Gastroesophageal sphincter (tissue), 4 donors: Measurements from ENCODE around the gene OR9G4. TPM values are rescaled to one million over a fixed set of nuclear protein-coding genes. Genes with fewer than 3 reads are reported as not detected.

Source experiments
- ATAC-seq: fragments of 150-250 bp; one replicate; pipeline ENCODE4 v1.9.1; 2016; ENCODE audit warnings: mild to moderate bottlenecking, moderate library complexity
- H3K27ac ChIP-seq, 4 donors: fragments of 200-600 bp; sonication (generic) in 3 of 4; 1 replicate in 3 of 4; 2 replicates in 1 of 4; pipeline ENCODE4 v1.5.1; 2016 to 2019
- H3K27me3 ChIP-seq: fragments of 200-600 bp; sonication (generic); one replicate; pipeline ENCODE4 v1.5.1; 2019
- H3K36me3 ChIP-seq, 2 donors: fragments of 200-600 bp; sonication (generic); one replicate each; pipeline ENCODE4 v1.5.1; 2019; ENCODE audit warnings: control low read depth in 1 of 2
- H3K4me1 ChIP-seq, 3 donors: fragments of 200-600 bp; sonication (generic); 1 replicate in 2 of 3; 2 replicates in 1 of 3; pipeline ENCODE4 v1.5.1; 2016 to 2019; ENCODE audit warnings: control low read depth in 2 of 3
- H3K4me3 ChIP-seq, 2 donors: fragments of 200-600 bp; sonication (generic); one replicate each; pipeline ENCODE4 v1.5.1; 2019; ENCODE audit warnings: mild to moderate bottlenecking in 1 of 2, moderate library complexity in 1 of 2
- H3K9me3 ChIP-seq, 3 donors: fragments of 200-600 bp; sonication (generic); one replicate each; pipeline ENCODE4 v1.5.1; 2017 to 2019; ENCODE audit warnings: control low read depth in 2 of 3
- CTCF ChIP-seq, 4 experiments: fragments of 200-600 bp in 2 of 4; fragments of 450-650 bp in 2 of 4; sonication (generic) in 1 of 4; IDR thresholded peaks; one replicate each; pipeline ENCODE4 v1.5.1; 2017 to 2019; ENCODE audit warnings: antibody characterized with exemption in 4 of 4, mild to moderate bottlenecking in 2 of 4, moderate library complexity in 2 of 4
- EP300 ChIP-seq: sonication (generic); formaldehyde crosslinking; IDR thresholded peaks from one replicate; pipeline ENCODE4 v1.6.1; 2017; ENCODE audit warnings: antibody characterized with exemption, mild to moderate bottlenecking
- POLR2A ChIP-seq, 2 donors: fragments of 450-650 bp; IDR thresholded peaks; one replicate each; pipeline ENCODE4 v1.6.1; 2017; ENCODE audit warnings: antibody characterized with exemption in 2 of 2, mild to moderate bottlenecking in 2 of 2, moderate library complexity in 1 of 2
- POLR2AphosphoS5 ChIP-seq: sonication (generic); formaldehyde crosslinking; IDR thresholded peaks from one replicate; pipeline ENCODE4 v1.6.1; 2017; ENCODE audit warnings: antibody characterized with exemption
- WGBS, 2 donors: methylation state at CpG; one replicate each; pipeline ENCODE4 v1.1.5; 2018; ENCODE audit warnings: low coverage in 1 of 2; 5-methylcytosine and 5-hydroxymethylcytosine counted together
- total RNA-seq, 4 donors: library from RNA; depleted of rRNA; stranded (reverse); fragments of >200 nt; gene quantifications; one replicate each; pipeline ENCODE4 v1.1.0, GENCODE V29; 2016

Gene OR9G4
- total RNA-seq, 4 donors from 2014 or later, result not detected

- no peaks in the 10 kb centered on the region for H3K4me1 ChIP-seq
- no peaks in the 10 kb centered on the region for H3K36me3 ChIP-seq
- no peak for TF ChIP-seq CTCF (IDR thresholded peaks at IDR 0.05)
- no peak for TF ChIP-seq POLR2A (IDR thresholded peaks at IDR 0.05)
- TF ChIP-seq EP300, result no peak
- TF ChIP-seq POLR2AphosphoS5, result no peak
- no peak overlapping the region for H3K27ac ChIP-seq
- no peak overlapping the region for H3K4me3 ChIP-seq
- H3K27me3 ChIP-seq, result no peaks in the 10 kb centered on the region
- ATAC-seq, result no peak
- 83 to 90% methylated on average over 4 to 5 of the region's 5 CpGs for WGBS, 2 donors
- H3K9me3 ChIP-seq, result peaks cover 0 to 4% (median 0%) of the 10 kb centered on the region in 3 donors
Observed at GRCh38 chr11:56751480-56751879, 3.0 kb upstream of the OR9G4 start.

- H3K36me3 ChIP-seq, result no peaks in the 10 kb centered on the region
- H3K27me3 ChIP-seq, result no peaks in the 10 kb centered on the region
- no peak for TF ChIP-seq POLR2AphosphoS5
- no peak for TF ChIP-seq EP300
- no peak for TF ChIP-seq POLR2A (IDR thresholded peaks at IDR 0.05)
- TF ChIP-seq CTCF (IDR thresholded peaks at IDR 0.05), result no peak
- no peak for ATAC-seq
- H3K4me1 ChIP-seq, result no peaks in the 10 kb centered on the region
- H3K4me3 ChIP-seq, result no peak overlapping the region
- WGBS, 2 donors, result 76 to 89% methylated on average over 3 to 4 of the region's 5 CpGs
- no peak overlapping the region for H3K27ac ChIP-seq
- H3K9me3 ChIP-seq, result peaks cover 0 to 4% (median 0%) of the 10 kb centered on the region in 3 donors
Observed at GRCh38 chr11:56750190-56750589, 1.7 kb upstream of the OR9G4 start.

GRCh38 chr11:56740886-56741285 lies 7.6 kb downstream of the OR9G4 start:
- no peak for ATAC-seq
- H3K9me3 ChIP-seq, result no peaks in the 10 kb centered on the region
- H3K27me3 ChIP-seq, result no peaks in the 10 kb centered on the region
- H3K27ac ChIP-seq, result no peak overlapping the region
- no peak for TF ChIP-seq POLR2A (IDR thresholded peaks at IDR 0.05)
- no peak for TF ChIP-seq EP300
- TF ChIP-seq CTCF (IDR thresholded peaks at IDR 0.05), result no peak
- no peak for TF ChIP-seq POLR2AphosphoS5
- no peaks in the 10 kb centered on the region for H3K36me3 ChIP-seq
- H3K4me3 ChIP-seq, result no peak overlapping the region
- 81 to 88% methylated on average over 3 to 4 of the region's 4 CpGs for WGBS, 2 donors
- no peaks in the 10 kb centered on the region for H3K4me1 ChIP-seq

GRCh38 chr11:56740107-56740506 lies 8.4 kb downstream of the OR9G4 start:
- no peak for TF ChIP-seq POLR2AphosphoS5
- TF ChIP-seq EP300, result no peak
- TF ChIP-seq POLR2A (IDR thresholded peaks at IDR 0.05), result no peak
- no peak for TF ChIP-seq CTCF (IDR thresholded peaks at IDR 0.05)
- ATAC-seq, result no peak
- Histone ChIP-seq H3K9me3 (no peaks in the 10 kb centered on the region), H3K36me3 (no peaks in the 10 kb centered on the region), H3K4me3 (no peak overlapping the region), H3K27me3 (no peaks in the 10 kb centered on the region), H3K27ac (no peak overlapping the region), H3K4me1 (no peaks in the 10 kb centered on the region)
- WGBS, 2 donors, result 75 to 100% methylated on average over 1 to 3 of the region's 3 CpGs

GRCh38 chr11:56720513-56720912 lies 28.0 kb downstream of the OR9G4 start:
- Histone ChIP-seq H3K27ac (no peak overlapping the region), H3K4me1 (no peaks in the 10 kb centered on the region), H3K27me3 (no peaks in the 10 kb centered on the region), H3K4me3 (no peak overlapping the region), H3K36me3 (no peaks in the 10 kb centered on the region), H3K9me3 (no peaks in the 10 kb centered on the region)
- no peak for TF ChIP-seq POLR2A (IDR thresholded peaks at IDR 0.05)
- no peak for ATAC-seq
- 66 to 78% methylated on average over 3 to 4 of the region's 4 CpGs for WGBS, 2 donors
